ENCODE data around the gene USP16. TPM values are rescaled to one million over a fixed set of nuclear protein-coding genes. Genes with fewer than 3 reads are reported as not detected.
A peak's percentile ranks its signal among the peaks of the same experiment; 100 is the strongest.
"Not testable (repeated sequence)": the region's sequence is repeated elsewhere in the genome, so short reads cannot be mapped to it uniquely, and the experiment has no call there.

USP16 gene
- total RNA-seq, 3 donors from 2014 or later (not counting 1 experiment from before 2014, with no cell fraction given): 67.9 to 76.9 (median 75.7) TPM

DNA sequence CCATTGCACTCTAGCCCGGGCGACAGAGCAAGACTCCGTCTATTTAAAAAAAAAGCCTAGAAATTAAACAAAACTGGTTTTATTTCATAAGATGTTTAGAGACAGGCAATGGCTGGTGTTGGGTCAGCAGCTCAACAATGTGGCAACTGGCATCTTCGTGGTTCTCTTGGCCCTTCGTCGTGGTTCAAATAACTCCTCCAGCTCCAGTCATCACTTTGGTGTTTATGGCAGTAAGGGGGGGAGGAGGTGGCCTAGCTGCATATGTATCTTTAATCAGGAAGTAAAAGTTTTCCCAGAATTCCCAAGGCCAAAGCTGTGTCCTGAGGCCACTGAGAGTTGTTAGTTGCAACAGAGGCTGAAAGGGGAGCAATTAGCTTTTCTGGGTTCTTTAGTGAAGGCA, 18.8 kb upstream of the USP16 start:
- Mint-ChIP-seq H3K27ac (no peak overlapping the region), H3K9me3 (no peaks in the 10 kb centered on the region), H3K4me1 (peaks cover 6 to 7% of the 10 kb centered on the region in 2 donors), H3K4me3 (peak overlapping the region; percentile 25), H3K36me3 (no peaks in the 10 kb centered on the region), H3K27me3 (ENCODE audit: low read depth in 2 of 2) (no peaks in the 10 kb centered on the region)
- no peak overlapping the region for H3K27ac ChIP-seq (ENCODE audit: low read length)
- intact Hi-C loops (cut with micrococcal nuclease): no loop called here
- no peak overlapping the region for H3K4me3 ChIP-seq (ENCODE audit: low read length)
- TF ChIP-seq, protein P1, sequence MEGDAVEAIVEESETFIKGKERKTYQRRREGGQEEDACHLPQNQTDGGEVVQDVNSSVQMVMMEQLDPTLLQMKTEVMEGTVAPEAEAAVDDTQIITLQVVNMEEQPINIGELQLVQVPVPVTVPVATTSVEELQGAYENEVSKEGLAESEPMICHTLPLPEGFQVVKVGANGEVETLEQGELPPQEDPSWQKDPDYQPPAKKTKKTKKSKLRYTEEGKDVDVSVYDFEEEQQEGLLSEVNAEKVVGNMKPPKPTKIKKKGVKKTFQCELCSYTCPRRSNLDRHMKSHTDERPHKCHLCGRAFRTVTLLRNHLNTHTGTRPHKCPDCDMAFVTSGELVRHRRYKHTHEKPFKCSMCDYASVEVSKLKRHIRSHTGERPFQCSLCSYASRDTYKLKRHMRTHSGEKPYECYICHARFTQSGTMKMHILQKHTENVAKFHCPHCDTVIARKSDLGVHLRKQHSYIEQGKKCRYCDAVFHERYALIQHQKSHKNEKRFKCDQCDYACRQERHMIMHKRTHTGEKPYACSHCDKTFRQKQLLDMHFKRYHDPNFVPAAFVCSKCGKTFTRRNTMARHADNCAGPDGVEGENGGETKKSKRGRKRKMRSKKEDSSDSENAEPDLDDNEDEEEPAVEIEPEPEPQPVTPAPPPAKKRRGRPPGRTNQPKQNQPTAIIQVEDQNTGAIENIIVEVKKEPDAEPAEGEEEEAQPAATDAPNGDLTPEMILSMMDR (IDR thresholded peaks at IDR 0.05): no peak
- H3K27me3 ChIP-seq (ENCODE audit: control insufficient read depth, insufficient read depth, low read length): no peaks in the 10 kb centered on the region
- no peaks in the 10 kb centered on the region for H3K9me3 ChIP-seq (ENCODE audit: control insufficient read depth, insufficient read depth, low read length)
- peaks cover 10% of the 10 kb centered on the region for H3K36me3 ChIP-seq (ENCODE audit: control insufficient read depth, insufficient read depth, low read length)
- 94% methylated on average over 6 of the region's 6 CpGs for WGBS (ENCODE audit: insufficient coverage)
- DNase-seq (no peak), ATAC-seq (no peak)
- H3K4me1 ChIP-seq (ENCODE audit: control insufficient read depth, insufficient read depth, low read length): peaks cover 12% of the 10 kb centered on the region

DNA sequence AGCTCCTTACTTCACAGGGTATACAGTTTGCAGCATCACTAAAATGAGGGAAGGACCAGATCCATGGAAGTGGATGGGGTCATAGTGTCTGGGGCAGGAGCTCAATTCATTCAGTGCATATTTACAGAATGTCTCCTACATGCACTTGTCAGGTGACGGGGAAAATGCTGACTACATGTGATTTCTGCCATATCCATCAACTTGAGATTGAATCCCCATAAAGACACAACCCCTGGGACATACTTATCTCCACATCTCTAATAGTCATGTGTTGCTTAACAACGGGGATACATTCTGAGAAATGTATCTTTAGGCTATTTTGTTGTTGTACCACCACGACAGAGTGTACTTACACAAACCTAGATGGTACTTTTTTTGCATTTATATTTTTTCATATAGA, 17.3 kb upstream of the USP16 start:
- Mint-ChIP-seq H3K4me3 (no peak overlapping the region), H3K9me3 (no peaks in the 10 kb centered on the region), H3K36me3 (no peaks in the 10 kb centered on the region), H3K4me1 (peaks cover 6 to 7% of the 10 kb centered on the region in 2 donors), H3K27ac (peak overlapping the region in 1 of 2 donors; percentile 60), H3K27me3 (ENCODE audit: low read depth in 2 of 2) (no peaks in the 10 kb centered on the region)
- no peak overlapping the region for H3K4me3 ChIP-seq (ENCODE audit: low read length)
- ATAC-seq (no peak), DNase-seq (no peak)
- intact Hi-C loops (cut with micrococcal nuclease): no loop called here
- peaks cover 12% of the 10 kb centered on the region for H3K4me1 ChIP-seq (ENCODE audit: control insufficient read depth, insufficient read depth, low read length)
- WGBS (ENCODE audit: insufficient coverage): 100% methylated on average over 1 of the region's 3 CpGs
- no peaks in the 10 kb centered on the region for H3K9me3 ChIP-seq (ENCODE audit: control insufficient read depth, insufficient read depth, low read length)
- no peak overlapping the region for H3K27ac ChIP-seq (ENCODE audit: low read length)
- peaks cover 10% of the 10 kb centered on the region for H3K36me3 ChIP-seq (ENCODE audit: control insufficient read depth, insufficient read depth, low read length)
- TF ChIP-seq, protein P1 (IDR thresholded peaks at IDR 0.05): no peak
- H3K27me3 ChIP-seq (ENCODE audit: control insufficient read depth, insufficient read depth, low read length): no peaks in the 10 kb centered on the region

DNA sequence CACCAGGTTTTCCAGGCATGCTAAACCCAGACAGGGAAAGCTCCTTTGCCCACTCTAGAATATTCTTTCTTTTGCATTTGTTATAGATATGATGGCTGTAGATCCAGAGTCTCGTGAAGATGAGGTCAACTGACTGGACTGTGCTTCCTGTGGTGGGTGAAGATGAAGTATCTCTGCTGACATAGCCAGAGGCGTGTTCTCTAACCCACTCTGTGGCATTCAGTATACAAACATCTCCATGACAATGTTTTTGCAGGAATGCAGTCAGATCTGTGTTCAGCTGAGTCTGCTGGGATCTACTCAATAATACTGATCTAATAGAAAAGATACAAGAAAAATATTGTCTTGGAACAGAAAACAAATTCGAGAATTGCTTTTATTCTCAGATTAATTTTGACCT, 16.7 kb upstream of the USP16 start:
- ATAC-seq (no peak), DNase-seq (no peak)
- Mint-ChIP-seq H3K4me1 (peaks cover under 1 to 1% of the 10 kb centered on the region in 2 donors), H3K9me3 (no peaks in the 10 kb centered on the region), H3K36me3 (no peaks in the 10 kb centered on the region), H3K27ac (no peak overlapping the region), H3K27me3 (ENCODE audit: low read depth in 2 of 2) (no peaks in the 10 kb centered on the region), H3K4me3 (no peak overlapping the region)
- H3K27me3 ChIP-seq (ENCODE audit: control insufficient read depth, insufficient read depth, low read length): no peaks in the 10 kb centered on the region
- TF ChIP-seq, protein P1 (IDR thresholded peaks at IDR 0.05): no peak
- no peaks in the 10 kb centered on the region for H3K9me3 ChIP-seq (ENCODE audit: control insufficient read depth, insufficient read depth, low read length)
- peaks cover 7% of the 10 kb centered on the region for H3K4me1 ChIP-seq (ENCODE audit: control insufficient read depth, insufficient read depth, low read length)
- 88% methylated on average over 3 of the region's 3 CpGs for WGBS (ENCODE audit: insufficient coverage)
- H3K27ac ChIP-seq (ENCODE audit: low read length): no peak overlapping the region
- intact Hi-C loops (cut with micrococcal nuclease): no loop called here
- peaks cover 10% of the 10 kb centered on the region for H3K36me3 ChIP-seq (ENCODE audit: control insufficient read depth, insufficient read depth, low read length)
- H3K4me3 ChIP-seq (ENCODE audit: low read length): no peak overlapping the region

DNA sequence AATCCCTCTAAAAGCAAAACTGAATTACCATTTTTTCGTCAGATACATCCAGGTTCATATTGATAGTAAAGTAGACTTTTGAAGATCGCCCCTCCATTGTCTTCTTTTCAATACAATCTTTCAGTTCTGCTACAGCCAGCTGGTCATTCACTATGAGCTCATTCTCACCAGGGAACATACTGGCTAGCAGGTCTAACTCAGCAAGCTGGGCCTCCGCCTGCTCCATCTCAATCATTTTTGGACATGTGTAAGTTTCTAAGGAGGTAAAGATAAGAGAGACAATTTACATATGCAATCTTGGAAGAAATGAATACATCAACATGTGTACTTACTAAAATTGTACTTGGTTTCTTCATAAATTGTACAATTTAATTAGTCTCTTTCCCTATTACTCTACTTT, 16.1 kb upstream of the USP16 start:
- no peak for DNase-seq
- Histone ChIP-seq H3K9me3 (ENCODE audit: control insufficient read depth, insufficient read depth, low read length) (no peaks in the 10 kb centered on the region), H3K36me3 (ENCODE audit: control insufficient read depth, insufficient read depth, low read length) (peaks cover 10% of the 10 kb centered on the region), H3K4me1 (ENCODE audit: control insufficient read depth, insufficient read depth, low read length) (peaks cover 2% of the 10 kb centered on the region), H3K4me3 (ENCODE audit: low read length) (no peak overlapping the region), H3K27ac (ENCODE audit: low read length) (no peak overlapping the region), H3K27me3 (ENCODE audit: control insufficient read depth, insufficient read depth, low read length) (no peaks in the 10 kb centered on the region)
- no peak overlapping the region for H3K27ac Mint-ChIP-seq
- no peaks in the 10 kb centered on the region for H3K27me3 Mint-ChIP-seq (ENCODE audit: low read depth in 2 of 2)
- 100% methylated on average over 3 of the region's 3 CpGs for WGBS (ENCODE audit: insufficient coverage)
- TF ChIP-seq, protein P1 (IDR thresholded peaks at IDR 0.05): no peak
- no peak overlapping the region for H3K4me3 Mint-ChIP-seq
- no peaks in the 10 kb centered on the region for H3K36me3 Mint-ChIP-seq
- H3K9me3 Mint-ChIP-seq: no peaks in the 10 kb centered on the region
- no peak for ATAC-seq
- H3K4me1 Mint-ChIP-seq: no peaks in the 10 kb centered on the region
- intact Hi-C loops (cut with micrococcal nuclease): no loop called here

DNA sequence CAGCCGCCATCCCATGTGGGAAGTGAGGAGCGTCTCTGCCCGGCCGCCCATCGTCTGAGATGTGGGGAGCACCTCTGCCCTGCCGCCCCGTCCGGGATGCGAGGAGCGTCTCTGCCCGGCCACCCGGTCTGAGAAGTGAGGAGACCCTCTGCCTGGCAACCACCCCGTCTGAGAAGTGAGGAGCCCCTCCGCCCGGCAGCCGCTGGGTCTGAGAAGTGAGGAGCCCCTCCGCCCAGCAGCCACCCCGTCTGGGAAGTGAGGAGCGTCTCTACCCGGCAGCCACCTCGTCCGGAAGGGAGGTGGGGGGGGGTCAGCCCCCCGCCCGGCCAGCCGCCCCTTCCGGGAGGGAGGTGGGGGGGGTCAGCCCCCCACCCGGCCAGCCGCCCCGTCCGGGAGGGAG, 13.2 kb upstream of the USP16 start:
- H3K9me3 ChIP-seq (ENCODE audit: control insufficient read depth, insufficient read depth, low read length); H3K27ac Mint-ChIP-seq; H3K27me3 Mint-ChIP-seq (ENCODE audit: low read depth in 2 of 2); H3K4me3 Mint-ChIP-seq; H3K36me3 Mint-ChIP-seq; intact Hi-C loops (cut with micrococcal nuclease); H3K4me1 ChIP-seq (ENCODE audit: control insufficient read depth, insufficient read depth, low read length); H3K4me1 Mint-ChIP-seq; H3K4me3 ChIP-seq (ENCODE audit: low read length); DNase-seq; H3K27me3 ChIP-seq (ENCODE audit: control insufficient read depth, insufficient read depth, low read length); H3K36me3 ChIP-seq (ENCODE audit: control insufficient read depth, insufficient read depth, low read length); H3K9me3 Mint-ChIP-seq; H3K27ac ChIP-seq (ENCODE audit: low read length); ATAC-seq: not testable (repeated sequence)
- WGBS (ENCODE audit: insufficient coverage): 87% methylated on average over 18 of the region's 30 CpGs

All from natural killer cell (primary cell).